Right lobe of liver (tissue), 4 donors: Measurements from ENCODE around the gene NTM.

Experiments
- POLR2A ChIP-seq: fragments of 450-650 bp; IDR thresholded peaks from one replicate; pipeline ENCODE4 v1.6.1; 2017; ENCODE audit warnings: antibody characterized with exemption, mild to moderate bottlenecking
- TF ChIP-seq, protein P1 (sequence below), 4 donors: fragments of 200-600 bp in 3 of 4; fragments of 450-650 bp in 1 of 4; IDR thresholded peaks; one replicate each; pipeline versions ENCODE4 v1.5.1 to v1.8.0; 2016 to 2022; ENCODE audit warnings: antibody characterized with exemption in 4 of 4, mild to moderate bottlenecking in 2 of 4
- donor health status: DM: no; HTN: no; CAD: no.
- donor health status: DM: no; HTN: no; CAD: no.
- donor health status: DM: no; HTN: yes; CAD: no.

DNA sequence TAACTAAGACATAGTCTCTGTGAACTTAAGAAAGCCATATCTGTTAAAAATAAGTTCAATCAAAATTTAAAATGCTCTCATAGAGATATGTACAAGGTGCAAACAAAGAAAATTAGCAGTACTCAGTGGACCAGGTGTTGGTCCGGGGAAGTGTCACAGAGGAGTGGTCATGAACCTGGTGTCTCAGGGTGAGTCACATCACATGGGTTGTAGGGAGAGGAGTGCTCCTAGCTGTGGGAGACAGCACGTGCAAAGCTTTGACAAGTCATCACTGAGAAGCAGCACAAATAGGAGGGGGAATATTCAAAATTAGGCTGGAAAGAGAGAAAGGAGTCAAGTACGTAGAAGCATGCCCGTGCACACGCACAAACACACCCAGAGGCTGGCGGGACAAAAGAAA lies 438.1 kb downstream of the NTM start:
- TF ChIP-seq, protein P1, sequence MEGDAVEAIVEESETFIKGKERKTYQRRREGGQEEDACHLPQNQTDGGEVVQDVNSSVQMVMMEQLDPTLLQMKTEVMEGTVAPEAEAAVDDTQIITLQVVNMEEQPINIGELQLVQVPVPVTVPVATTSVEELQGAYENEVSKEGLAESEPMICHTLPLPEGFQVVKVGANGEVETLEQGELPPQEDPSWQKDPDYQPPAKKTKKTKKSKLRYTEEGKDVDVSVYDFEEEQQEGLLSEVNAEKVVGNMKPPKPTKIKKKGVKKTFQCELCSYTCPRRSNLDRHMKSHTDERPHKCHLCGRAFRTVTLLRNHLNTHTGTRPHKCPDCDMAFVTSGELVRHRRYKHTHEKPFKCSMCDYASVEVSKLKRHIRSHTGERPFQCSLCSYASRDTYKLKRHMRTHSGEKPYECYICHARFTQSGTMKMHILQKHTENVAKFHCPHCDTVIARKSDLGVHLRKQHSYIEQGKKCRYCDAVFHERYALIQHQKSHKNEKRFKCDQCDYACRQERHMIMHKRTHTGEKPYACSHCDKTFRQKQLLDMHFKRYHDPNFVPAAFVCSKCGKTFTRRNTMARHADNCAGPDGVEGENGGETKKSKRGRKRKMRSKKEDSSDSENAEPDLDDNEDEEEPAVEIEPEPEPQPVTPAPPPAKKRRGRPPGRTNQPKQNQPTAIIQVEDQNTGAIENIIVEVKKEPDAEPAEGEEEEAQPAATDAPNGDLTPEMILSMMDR (IDR thresholded peaks at IDR 0.05) = no peak
- TF ChIP-seq POLR2A = no peak
